OCI-LY7 (cell line): ENCODE results near the gene CELF2. TPM values are rescaled to one million over a fixed set of nuclear protein-coding genes. Genes with fewer than 3 reads are reported as not detected.

Source experiments
- BruUV-seq: library from RNA; stranded (reverse); fragments of 400-500 nt; replicated peaks from 2 replicates; lab custom pipeline; 2021; lab: Mats Ljungman, UMichigan
- CTCF ChIA-PET: fragments of 300-600 bp; sonication (Branson Sonifier 250); formaldehyde crosslinking; loops from one replicate; lab custom pipeline; 2022; ENCODE audit warnings: antibody characterized with exemption; ENCODE audit not compliant: unreplicated experiment; lab: Charles Lee
- POLR2A ChIA-PET: fragments of 300-600 bp; sonication (Branson Sonifier 250); formaldehyde crosslinking; loops from one replicate; lab custom pipeline; 2022; ENCODE audit warnings: antibody characterized with exemption; lab: Charles Lee
- DNase-seq: peaks from one replicate; pipeline ENCODE4 v3.0.0-alpha.2; 2015; ENCODE audit warnings: low spot score
- H2AFZ ChIP-seq: fragments of 200-600 bp; sonication (generic), shearing (Covaris generic); 2 replicates; pipeline ENCODE4 v1.6.1; 2014; ENCODE audit warnings: mild to moderate bottlenecking, antibody characterized with exemption, low read length, moderate library complexity
- H3K27ac ChIP-seq: fragments of 200-600 bp; sonication (generic); 2 replicates; pipeline ENCODE4 v1.5.1; 2014; ENCODE audit warnings: mixed run types, low read depth, mild to moderate bottlenecking, moderate library complexity, low read length, inconsistent platforms; ENCODE audit not compliant: poor library complexity, severe bottlenecking
- H3K36me3 ChIP-seq: fragments of 200-600 bp; sonication (generic); 2 replicates; pipeline ENCODE4 v1.6.1; 2014; ENCODE audit warnings: mild to moderate bottlenecking, antibody characterized with exemption, low read length, moderate library complexity, mixed read lengths; ENCODE audit not compliant: insufficient read depth
- H3K4me1 ChIP-seq: fragments of 200-600 bp; sonication (generic); 2 replicates; pipeline ENCODE4 v1.5.1; 2014; ENCODE audit warnings: mild to moderate bottlenecking, low read length; ENCODE audit not compliant: insufficient read depth, poor library complexity, severe bottlenecking
- H3K4me2 ChIP-seq: fragments of 200-600 bp; sonication (generic); 2 replicates; pipeline ENCODE4 v1.6.1; 2014; ENCODE audit warnings: mild to moderate bottlenecking, low read length
- H3K4me3 ChIP-seq: fragments of 200-600 bp; sonication (generic); 2 replicates; pipeline ENCODE4 v1.5.1; 2014; ENCODE audit warnings: mild to moderate bottlenecking, low read depth, low read length; ENCODE audit not compliant: poor library complexity, severe bottlenecking
- H3K79me2 ChIP-seq: fragments of 200-600 bp; sonication (generic); 2 replicates; pipeline ENCODE4 v1.6.1; 2016; ENCODE audit warnings: low read depth, mild to moderate bottlenecking, low read length, moderate library complexity, mixed read lengths; ENCODE audit not compliant: insufficient read depth
- H3K9me2 ChIP-seq: fragments of 200-600 bp; sonication (generic); 2 replicates; pipeline ENCODE4 v1.6.1; 2016; ENCODE audit warnings: mild to moderate bottlenecking, low read length, mixed read lengths; ENCODE audit not compliant: insufficient read depth
- H3K9me3 ChIP-seq: fragments of 200-600 bp; sonication (generic); 2 replicates; pipeline ENCODE4 v1.6.1; 2014; ENCODE audit warnings: mild to moderate bottlenecking, mixed run types, low read length, mixed read lengths
- H4K20me1 ChIP-seq: fragments of 200-600 bp; sonication (generic); 2 replicates; pipeline ENCODE4 v1.6.1; 2014; ENCODE audit warnings: mild to moderate bottlenecking, antibody characterized with exemption, low read length, moderate library complexity, mixed read lengths; ENCODE audit not compliant: insufficient read depth
- EZH2phosphoT487 ChIP-seq: fragments of 200-600 bp; sonication (generic); IDR thresholded peaks from 2 replicates; pipeline ENCODE4 v1.6.1; 2018; ENCODE audit warnings: low read depth, borderline replicate concordance, mild to moderate bottlenecking, mixed run types, antibody characterized with exemption, low read length, moderate library complexity, mixed read lengths
- intact Hi-C: fragments of 100-400 bp; cut with micrococcal nuclease; formaldehyde crosslinking; loops from one replicate; pipeline ENCODE4 v1.10.0; 2022; ENCODE audit not compliant: unreplicated experiment
- total RNA-seq, 2 experiments: library from RNA; depleted of rRNA in 1 of 2; stranded (reverse); fragments of >200 nt in 1 of 2; shearing (Covaris generic) in 1 of 2; gene quantifications; 2 replicates each; pipeline ENCODE4 v1.2.3, GENCODE V29; 2014 to 2022
- TF ChIP-seq, protein P1 (sequence below): fragments of 200-600 bp; sonication (generic); conservative IDR thresholded peaks from 2 replicates; pipeline ENCODE4 v1.5.1; 2014; ENCODE audit warnings: mild to moderate bottlenecking, antibody characterized with exemption, low read length, moderate library complexity, mixed read lengths

CELF2 gene
- total RNA-seq, 2 experiments from 2014 or later = 5.4 to 19.1 TPM

DNA sequence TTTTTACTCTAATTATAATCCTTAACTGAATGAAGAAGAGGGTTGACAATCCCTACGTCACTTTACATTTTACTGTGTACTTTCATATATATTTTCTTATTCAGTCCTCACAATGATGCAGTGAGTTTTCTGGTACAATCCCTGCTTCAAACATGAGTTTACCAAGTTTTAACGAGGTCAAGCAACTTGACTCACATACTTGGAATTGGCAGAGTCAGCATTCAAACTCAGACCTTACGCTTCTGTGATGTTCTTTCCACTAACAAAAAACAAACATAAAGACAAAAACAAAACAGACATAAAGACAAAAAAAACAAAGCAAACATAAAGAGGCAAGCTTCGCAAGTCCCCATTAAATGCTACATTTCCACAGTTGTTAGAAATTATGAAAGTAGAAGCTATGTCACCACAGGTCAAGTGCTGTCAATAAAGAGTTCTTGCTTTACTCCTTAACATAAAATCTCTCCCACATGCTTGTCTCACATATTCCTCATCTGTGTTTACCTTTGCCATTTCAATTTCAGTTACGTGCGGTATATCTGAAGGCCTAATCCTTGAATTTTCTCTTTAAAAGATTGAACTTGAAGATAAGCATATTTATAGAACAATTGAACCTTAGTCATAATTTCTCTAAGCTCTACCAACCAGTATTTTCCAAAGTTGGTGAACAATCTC lies 217.3 kb downstream of the CELF2 start:
- H4K20me1 ChIP-seq = no peaks in the 10 kb centered on the region
- no peaks in the 10 kb centered on the region for H3K79me2 ChIP-seq
- no peak overlapping the region for H2AFZ ChIP-seq
- H3K4me1 ChIP-seq = no peaks in the 10 kb centered on the region
- POLR2A ChIA-PET = interaction anchor here (0.6 kb wide), 1 partner anchor 61 kb away, joined by 3 read pairs; no protein-coding TSS in a partner anchor
- H3K9me3 ChIP-seq = no peaks in the 10 kb centered on the region
- H3K27ac ChIP-seq = no peak overlapping the region
- BruUV-seq = no TSS peak
- DNase-seq = no peak
- intact Hi-C loops = no loop called here
- TF ChIP-seq, protein P1, sequence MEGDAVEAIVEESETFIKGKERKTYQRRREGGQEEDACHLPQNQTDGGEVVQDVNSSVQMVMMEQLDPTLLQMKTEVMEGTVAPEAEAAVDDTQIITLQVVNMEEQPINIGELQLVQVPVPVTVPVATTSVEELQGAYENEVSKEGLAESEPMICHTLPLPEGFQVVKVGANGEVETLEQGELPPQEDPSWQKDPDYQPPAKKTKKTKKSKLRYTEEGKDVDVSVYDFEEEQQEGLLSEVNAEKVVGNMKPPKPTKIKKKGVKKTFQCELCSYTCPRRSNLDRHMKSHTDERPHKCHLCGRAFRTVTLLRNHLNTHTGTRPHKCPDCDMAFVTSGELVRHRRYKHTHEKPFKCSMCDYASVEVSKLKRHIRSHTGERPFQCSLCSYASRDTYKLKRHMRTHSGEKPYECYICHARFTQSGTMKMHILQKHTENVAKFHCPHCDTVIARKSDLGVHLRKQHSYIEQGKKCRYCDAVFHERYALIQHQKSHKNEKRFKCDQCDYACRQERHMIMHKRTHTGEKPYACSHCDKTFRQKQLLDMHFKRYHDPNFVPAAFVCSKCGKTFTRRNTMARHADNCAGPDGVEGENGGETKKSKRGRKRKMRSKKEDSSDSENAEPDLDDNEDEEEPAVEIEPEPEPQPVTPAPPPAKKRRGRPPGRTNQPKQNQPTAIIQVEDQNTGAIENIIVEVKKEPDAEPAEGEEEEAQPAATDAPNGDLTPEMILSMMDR = no peak
- no peak for TF ChIP-seq EZH2phosphoT487
- H3K4me2 ChIP-seq = no peak overlapping the region
- H3K4me3 ChIP-seq = no peak overlapping the region
- CTCF ChIA-PET = no interaction called here
- H3K9me2 ChIP-seq = no peaks in the 10 kb centered on the region
- H3K36me3 ChIP-seq = no peaks in the 10 kb centered on the region

DNA sequence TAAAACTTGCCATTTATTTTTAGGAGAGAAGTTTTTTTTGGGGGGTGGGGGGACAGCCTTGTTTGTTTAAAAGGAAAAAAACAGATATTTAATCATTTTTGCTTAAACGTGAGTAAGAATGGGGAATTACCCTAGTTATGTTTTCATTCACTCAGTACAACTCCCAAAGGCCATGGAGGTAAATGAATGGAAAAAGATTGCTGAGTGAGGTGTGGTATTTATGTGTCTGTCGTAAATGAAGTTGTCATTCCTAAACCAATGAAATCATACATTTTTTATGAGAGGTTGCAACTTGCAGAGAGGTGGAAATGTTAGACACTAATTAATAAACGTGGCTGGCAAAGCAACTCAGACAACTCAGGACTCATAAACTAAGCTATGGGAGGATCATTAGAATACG lies 218.1 kb downstream of the CELF2 start:
- no peaks in the 10 kb centered on the region for H3K9me3 ChIP-seq
- H3K4me2 ChIP-seq = no peak overlapping the region
- CTCF ChIA-PET = no interaction called here
- no peak overlapping the region for H2AFZ ChIP-seq
- POLR2A ChIA-PET = interaction anchor here (0.6 kb wide), 3 partner anchors 62 to 1000 kb away, joined by 3 to 4 read pairs (median 3); no protein-coding TSS in a partner anchor
- BruUV-seq = no TSS peak
- no peaks in the 10 kb centered on the region for H3K36me3 ChIP-seq
- no peak overlapping the region for H3K27ac ChIP-seq
- no peak overlapping the region for H3K4me3 ChIP-seq
- H3K9me2 ChIP-seq = no peaks in the 10 kb centered on the region
- TF ChIP-seq, protein P1 = no peak
- TF ChIP-seq EZH2phosphoT487 = no peak
- no peaks in the 10 kb centered on the region for H4K20me1 ChIP-seq
- no peak for DNase-seq
- no peaks in the 10 kb centered on the region for H3K4me1 ChIP-seq
- no peaks in the 10 kb centered on the region for H3K79me2 ChIP-seq
- intact Hi-C loops = no loop called here

DNA sequence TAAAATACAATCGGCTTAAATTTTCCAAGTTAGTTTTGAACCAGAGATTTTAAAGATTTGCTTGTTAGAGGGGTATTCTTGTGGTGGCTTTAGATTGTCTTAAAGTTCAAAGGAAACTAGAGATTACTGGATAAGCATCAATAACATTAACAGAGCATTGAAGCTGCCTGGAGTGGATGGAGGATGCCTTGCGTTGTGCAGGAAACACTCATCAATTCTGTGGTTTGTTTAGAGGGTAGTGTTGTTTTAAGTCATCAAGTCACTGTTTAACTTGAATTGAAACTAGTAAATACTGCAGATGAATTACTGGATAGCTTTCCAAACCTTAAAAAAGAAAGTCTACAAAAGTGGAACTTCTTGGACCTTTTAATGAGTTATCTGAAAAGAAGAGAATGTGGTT lies 218.6 kb downstream of the CELF2 start:
- Histone ChIP-seq H3K4me1 (no peaks in the 10 kb centered on the region), H2AFZ (no peak overlapping the region), H3K4me2 (no peak overlapping the region), H3K36me3 (no peaks in the 10 kb centered on the region), H3K79me2 (no peaks in the 10 kb centered on the region), H3K9me2 (no peaks in the 10 kb centered on the region), H3K27ac (no peak overlapping the region), H4K20me1 (no peaks in the 10 kb centered on the region), H3K4me3 (no peak overlapping the region), H3K9me3 (no peaks in the 10 kb centered on the region)
- no peak for DNase-seq
- POLR2A ChIA-PET = interaction anchor here (0.6 to 1.5 kb wide), 3 partner anchors 8 to 1000 kb away, joined by 3 to 6 read pairs (median 4); no protein-coding TSS in a partner anchor
- no peak for TF ChIP-seq EZH2phosphoT487
- TF ChIP-seq, protein P1 = no peak
- no TSS peak for BruUV-seq
- intact Hi-C loops = no loop called here
- CTCF ChIA-PET = no interaction called here
